GM19397 (cell line): Measurements from ENCODE around the gene SARDH.

Experiments
- ATAC-seq: cut with Tn5 transposase; IDR thresholded peaks from one replicate; pipeline ENCODE4 v1.9.1; 2021; ENCODE audit warnings: mild to moderate bottlenecking, moderate library complexity; ENCODE audit not compliant: unreplicated experiment

SARDH gene, protein sequence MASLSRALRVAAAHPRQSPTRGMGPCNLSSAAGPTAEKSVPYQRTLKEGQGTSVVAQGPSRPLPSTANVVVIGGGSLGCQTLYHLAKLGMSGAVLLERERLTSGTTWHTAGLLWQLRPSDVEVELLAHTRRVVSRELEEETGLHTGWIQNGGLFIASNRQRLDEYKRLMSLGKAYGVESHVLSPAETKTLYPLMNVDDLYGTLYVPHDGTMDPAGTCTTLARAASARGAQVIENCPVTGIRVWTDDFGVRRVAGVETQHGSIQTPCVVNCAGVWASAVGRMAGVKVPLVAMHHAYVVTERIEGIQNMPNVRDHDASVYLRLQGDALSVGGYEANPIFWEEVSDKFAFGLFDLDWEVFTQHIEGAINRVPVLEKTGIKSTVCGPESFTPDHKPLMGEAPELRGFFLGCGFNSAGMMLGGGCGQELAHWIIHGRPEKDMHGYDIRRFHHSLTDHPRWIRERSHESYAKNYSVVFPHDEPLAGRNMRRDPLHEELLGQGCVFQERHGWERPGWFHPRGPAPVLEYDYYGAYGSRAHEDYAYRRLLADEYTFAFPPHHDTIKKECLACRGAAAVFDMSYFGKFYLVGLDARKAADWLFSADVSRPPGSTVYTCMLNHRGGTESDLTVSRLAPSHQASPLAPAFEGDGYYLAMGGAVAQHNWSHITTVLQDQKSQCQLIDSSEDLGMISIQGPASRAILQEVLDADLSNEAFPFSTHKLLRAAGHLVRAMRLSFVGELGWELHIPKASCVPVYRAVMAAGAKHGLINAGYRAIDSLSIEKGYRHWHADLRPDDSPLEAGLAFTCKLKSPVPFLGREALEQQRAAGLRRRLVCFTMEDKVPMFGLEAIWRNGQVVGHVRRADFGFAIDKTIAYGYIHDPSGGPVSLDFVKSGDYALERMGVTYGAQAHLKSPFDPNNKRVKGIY

DNA sequence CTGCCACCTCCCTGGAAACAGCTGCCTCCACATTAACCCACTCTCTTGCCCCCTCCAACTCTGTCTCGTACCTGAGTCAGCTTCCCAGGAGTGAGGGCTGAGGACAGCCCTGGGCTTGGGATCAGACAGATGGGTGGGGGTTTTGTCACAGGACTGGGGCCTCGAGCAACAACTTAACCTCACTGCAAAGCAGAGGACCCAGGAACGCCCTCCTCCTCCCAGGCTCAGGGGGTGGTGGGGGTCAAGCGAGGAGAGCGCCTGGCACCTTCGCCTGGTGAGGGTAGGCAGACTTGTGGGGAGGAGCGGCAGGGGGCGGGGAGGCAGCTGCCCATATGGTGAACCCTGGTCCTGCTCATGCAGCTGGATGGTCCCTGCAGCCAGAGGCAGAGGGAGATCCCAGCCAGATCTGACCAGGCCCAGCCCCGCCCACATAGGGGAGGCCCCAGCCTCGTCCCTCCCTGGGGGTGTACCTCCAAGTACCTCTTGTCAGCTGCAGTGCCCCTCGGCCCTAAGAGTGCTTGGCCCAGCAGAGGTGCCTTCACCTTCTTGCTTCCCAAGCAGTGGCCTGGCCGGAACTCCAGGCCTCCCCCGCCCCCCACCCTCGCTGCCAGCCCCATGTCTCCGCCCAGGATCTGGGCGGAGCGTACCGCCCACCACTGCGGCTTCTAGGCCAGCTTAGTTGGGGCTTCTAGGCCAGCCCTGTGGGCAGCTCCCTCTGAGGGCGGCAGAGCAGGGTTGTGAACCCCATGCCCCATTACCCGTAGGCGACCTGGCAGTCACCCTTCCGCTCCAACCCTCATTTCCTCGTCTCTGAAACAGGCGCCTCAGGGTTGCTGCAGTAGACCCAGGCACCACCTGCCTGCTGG lies at the start of gene SARDH:
Gene SARDH (minus strand): TSS at position 579 of the 866 bp plus-strand sequence. CDS start 4,179 bp downstream, outside the sequence.
- ATAC-seq: no peak

DNA sequence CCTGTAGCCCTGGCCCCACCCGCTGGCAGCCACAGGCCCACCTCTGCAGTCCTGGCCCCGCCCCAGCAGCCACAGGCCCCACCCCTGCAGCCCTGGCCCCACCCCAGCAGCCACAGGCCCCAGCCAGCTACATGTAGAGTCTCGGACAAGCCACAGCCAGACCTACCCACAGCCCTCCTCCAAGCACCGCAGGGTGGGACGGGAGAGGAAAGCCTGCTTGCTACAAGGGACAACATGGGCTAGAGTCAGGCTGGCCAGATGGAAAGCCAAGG lies 49.5 kb upstream of the SARDH start:
- peak; percentile 67 for ATAC-seq

DNA sequence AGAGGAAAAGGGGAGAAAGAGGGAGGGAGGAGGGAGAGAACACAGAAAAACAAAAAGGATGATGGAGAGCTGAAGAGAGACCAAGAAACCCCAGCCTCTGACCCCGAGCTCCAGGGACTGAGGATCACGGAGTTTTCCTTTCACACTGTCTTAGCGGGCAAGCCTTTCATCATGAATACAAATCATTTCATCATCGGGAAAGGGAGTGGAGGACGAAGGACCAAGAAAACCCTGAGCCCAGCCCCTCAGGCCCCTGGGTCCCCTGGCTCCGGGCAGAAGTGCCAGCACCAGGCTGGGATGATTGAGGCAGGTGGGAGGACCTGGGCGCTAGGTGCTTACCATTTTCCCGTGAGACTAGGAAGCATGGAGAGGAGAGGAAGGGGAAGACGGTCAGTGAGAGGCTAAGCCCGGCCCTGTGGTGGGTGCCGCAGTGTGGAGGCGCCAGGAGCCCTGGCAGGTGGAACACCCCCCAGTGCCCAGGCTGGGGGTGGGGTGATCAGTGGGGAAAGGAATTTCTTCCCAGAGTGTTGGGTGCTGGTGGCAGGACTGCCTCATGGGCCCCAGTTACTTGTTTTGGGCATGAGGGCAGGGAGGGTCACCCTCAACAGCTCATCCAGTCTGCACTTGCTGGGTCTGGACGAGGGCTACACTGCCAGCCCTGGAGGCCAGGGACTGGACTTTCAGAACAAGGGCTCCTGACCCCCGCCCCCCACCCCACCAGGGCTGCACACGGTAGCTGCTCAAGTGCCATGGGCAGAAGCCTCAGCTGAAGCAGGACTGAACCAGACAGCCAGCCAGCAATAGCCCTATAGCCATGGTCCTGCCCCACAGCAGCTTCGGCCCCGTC lies 49.0 kb upstream of the SARDH start:
- no peak for ATAC-seq

DNA sequence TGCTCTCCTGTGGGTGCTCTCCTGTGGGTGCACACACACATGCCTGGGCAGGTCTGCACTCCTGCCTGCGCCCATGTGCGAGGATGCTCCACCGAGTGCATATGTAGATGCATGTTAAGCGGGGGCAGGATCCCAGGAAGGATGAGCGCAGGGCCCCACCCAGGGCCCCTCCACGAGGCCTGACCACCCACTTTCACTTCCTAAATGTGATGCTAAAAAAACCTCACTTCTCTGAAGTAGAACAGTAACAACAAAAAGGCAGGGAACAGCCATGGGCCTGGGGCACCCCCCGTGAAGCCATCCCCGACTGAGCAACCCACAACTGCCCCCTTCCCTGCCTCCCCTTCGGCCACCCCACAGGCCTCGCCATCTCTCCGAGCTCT lies 48.2 kb upstream of the SARDH start:
- ATAC-seq: no peak

DNA sequence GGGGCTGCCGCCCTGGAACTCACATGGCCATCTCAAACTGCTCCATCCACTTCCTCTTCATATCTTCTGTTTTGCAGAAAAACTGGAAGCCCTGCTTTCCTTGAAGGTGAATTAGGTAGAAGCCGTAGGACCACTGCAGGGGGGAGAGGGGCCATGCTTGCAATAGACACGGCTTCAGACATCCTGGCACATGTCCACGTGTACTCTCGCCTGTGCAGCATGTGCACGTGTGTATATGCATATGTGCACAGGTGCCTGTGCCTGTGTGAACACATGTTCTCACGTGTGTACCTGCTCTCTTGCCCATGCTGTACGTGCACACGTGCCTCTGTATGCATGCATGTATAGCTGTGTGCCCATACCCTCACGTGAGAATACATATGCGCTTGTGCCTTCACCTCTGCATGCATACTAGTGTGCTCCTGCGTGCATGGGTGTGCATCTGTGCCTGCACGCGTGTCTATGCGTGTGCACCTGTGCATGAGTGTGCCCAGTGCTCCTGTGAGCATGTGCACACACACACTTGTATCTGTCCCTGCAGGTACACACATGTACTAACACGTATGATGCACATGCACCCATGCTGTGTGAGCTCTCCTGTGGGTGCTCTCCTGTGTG lies 47.7 kb upstream of the SARDH start:
- ATAC-seq: no peak

DNA sequence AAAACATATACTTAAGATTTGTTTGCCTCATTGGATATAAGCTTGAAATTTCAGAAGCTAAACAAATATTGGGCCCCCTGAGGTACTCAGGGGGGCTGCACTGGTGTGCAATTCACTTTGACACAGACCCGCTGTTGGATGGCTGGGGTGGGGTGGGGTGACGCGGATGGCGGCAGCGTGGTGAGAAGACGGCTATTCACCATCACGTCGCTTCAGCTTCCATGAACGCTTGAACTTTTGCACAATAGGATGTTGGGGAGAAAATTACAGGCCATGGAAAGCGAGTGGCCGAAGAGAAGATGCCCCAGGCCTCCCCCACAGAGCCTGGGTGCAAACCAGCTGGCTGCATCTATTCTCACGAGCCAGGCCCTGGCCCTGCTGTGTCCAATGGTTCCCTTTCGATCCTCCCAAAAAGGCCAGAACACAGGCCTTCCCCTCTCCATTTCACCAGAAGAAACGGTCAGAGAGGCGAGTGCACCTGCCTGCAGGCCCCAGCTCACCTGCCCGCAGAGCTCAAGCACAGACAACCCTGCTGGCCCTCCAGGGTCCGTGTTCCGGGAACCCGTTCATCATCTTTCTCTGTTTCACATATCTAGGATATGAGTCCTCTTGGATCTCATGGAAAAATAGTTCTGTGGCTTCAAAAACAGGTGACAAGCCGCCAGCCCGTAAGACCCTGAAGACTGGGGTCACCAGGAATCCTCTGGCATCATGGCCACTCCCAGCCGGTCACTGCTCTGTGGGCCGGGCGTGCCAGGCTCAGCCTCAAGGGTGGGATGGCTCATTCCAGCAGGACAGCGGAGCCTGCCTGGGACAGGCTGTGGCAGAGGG lies 46.8 kb upstream of the SARDH start:
- no peak for ATAC-seq

DNA sequence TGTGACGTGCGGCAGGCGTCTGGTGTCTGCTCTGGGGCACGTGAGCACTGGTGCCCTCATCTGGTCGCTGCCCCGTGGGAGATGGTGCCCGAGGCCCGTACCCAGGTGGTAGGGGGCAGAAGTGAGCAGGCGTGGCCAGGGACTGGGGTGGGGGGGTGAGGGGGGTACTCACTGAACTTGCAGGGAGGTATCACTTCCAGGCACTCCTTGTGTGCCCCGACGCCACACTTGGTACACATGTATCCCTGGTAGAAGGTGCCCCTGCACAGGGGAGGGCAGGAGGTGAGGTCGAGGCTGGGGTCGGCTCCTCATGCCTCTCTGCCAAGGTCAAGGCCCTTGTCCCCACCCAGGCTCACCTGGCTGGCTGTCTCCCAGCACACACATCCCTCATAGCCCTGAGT lies 45.2 kb upstream of the SARDH start:
- ATAC-seq: no peak

DNA sequence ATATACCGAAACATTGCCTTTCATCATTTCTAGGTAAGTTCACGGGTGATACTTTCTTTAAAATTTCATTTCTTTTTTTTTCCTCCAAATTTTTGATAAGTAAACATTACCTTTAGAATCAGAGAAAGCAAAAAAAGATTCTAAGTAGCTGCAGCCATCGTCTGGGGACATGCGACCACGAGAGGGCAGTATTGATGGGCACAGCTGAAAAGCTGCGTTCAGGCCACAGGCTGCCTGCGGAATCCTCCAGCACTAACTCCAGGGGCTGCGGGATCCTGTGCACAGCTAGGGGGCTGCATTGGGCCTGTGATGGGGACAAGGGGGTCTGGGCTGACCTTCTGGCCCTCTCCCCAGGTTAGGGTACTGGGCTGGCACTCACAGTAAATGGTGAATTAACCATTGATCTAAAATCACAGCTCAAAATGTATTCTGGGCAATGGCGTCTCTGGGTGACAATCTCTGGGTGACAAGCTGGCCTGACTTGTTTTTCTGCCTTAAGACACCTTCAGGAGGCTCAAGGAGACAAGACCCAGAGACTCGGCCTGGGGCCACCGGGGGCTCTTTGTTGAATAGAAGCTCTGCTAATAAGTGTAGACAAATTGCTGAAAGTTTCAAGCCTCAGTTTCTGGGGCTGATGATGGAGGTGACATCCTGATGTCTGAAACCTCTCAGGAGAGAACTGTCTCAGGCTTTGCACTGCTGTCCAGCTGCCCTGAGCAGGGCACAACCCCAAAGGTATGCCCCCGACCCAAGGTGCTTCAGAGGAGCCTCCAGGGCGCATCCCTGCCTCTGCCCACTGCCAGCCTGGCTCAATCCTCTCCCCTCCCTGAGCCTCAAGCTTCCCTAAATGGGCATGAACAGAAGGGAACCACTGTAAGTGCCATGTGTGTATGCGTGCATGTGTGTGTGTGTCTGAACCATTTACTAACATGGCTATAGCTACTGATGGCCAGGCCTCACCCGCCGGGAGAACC lies 44.3 kb upstream of the SARDH start:
- ATAC-seq: no peak

DNA sequence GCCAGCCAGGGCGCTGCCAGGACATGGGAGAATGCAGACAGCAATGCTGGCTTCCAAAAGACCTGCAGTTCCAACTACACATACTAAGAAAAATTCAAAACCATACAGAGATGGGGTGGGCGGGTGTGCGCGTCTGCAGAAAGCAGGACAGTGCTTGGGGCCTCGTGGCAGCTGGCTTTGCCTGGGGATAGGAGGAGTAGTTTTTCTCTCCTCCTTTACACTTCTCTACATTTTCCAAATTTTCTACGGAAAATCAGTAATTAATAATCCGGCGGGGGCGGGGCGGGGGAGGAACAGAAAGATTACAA lies 43.6 kb upstream of the SARDH start:
- no peak for ATAC-seq

DNA sequence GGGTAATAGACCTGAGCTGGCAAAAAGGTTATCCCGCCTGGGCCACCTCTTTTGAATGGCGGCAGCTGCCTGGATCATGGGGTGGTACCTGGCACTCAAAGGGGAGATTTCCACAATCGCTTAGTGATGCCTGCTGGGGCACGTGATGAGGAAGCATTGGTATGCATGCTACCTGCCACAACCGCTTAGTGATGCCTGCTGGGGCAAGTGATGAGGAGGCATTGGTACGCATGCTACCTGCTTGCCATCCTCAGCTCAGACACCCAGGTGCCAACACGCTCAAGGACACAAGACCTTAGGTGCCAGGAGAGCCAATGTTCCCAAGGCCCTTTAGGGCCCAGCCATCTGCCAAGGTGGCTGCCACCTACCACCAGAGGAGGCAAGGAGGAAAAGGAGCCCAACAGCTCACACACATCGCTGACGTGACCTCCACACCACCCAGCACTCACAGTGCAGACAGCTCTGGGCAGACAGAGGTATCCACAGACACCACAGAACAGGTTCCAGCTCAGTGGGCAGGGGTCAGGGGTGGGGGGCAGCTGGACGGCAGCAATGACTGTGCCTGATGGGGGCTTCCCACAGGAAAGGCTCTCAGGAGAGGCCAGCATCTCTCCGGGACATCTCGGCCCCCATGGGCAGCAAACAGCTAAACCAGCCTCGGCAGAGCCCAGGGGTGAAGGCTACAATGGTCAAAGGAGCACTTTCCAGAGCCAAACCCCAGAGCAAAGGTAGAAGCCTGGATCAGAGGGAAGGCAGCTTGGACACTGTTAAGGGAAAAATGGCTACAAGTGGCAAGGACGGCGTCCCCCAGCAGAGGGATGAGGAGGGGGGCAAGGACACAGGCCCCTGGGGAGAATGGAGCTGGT lies 43.0 kb upstream of the SARDH start:
- no peak for ATAC-seq

DNA sequence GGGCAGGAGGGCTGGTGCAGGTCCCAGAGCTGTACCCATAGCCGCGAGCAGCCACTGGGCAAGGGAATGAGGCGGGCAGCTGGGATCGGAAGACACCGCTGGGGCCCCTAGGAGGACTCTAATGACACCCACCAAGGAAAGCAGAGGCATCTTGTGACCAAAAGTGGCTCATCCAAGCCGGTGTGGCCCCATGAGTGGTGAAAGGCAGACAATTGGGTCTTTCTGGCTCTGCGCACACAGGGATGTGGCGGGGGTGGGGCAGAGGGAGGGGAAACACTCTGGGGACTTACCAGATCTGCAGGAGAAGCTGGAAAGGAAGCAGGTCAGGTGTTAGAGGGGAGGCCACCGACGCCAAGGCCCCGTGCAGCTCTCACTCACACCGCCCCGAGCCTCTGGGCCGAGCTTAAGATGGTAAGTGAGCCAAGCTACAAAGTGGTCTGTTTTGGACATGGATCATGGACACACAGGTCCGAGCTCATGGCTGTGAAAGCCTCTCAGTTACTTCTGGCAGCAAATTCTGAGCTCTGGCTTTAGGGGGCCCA lies 42.3 kb upstream of the SARDH start:
- no peak for ATAC-seq

DNA sequence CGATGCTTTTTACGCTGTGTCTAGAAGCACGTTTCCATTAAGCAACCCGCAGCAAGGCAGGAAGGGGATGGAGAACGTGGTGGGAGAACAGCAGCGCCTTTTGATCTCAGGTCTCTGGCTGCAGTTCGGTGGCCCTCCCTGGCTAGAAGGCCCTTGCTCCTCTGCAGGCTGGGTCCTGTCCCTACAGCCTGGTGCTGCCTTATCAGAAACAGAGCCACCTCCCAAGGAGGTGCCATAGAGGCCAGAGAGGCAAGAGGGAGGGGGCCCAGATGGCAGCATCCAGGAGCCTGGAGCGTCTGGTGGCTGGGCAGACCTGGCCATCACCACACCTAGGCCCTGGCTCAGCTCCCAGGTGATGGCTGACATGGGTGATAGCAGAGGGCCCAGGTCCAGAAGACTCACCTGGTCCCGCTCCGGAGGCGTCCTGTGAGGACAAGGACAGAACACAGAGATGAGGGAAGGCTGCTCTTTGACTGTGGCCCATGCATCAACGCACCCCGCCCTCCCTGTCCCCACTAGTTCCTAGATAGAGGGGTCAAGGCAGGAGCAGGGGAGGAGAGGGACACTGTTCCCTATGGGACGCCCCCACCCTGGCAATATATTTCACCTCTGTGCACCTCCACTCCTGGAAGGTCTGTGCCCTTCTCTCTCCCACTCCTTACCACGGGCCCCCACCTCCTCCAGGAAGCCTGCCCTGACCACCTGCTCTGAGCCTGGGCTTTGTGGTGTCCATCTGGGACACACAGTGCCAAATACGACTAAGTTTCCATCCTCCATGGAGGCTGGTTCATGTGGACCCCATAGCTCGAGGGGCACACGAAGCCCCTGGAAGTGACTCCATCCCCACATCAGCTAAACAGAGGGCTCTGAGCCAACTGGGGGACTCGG lies 41.6 kb upstream of the SARDH start:
- no peak for ATAC-seq

DNA sequence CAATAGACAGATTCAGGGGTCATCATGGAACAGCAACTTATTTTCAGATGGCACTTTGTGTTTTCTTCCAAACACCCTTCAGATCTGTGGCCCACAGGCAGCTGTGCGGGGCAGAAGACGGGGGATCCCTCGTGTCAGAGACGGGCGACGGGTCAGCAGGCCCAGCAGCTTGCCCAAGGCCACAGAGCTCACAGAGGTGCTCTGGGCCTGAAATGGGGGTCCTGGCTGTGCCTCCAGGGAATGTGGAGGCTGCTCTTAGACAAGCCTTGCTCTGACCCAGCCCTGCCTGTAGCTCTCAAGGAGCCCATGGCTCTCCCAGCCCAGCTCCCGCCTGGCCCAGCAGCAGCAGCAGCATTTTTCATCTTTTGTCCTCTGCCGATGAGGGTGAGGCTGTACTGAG lies 40.9 kb upstream of the SARDH start:
- no peak for ATAC-seq

DNA sequence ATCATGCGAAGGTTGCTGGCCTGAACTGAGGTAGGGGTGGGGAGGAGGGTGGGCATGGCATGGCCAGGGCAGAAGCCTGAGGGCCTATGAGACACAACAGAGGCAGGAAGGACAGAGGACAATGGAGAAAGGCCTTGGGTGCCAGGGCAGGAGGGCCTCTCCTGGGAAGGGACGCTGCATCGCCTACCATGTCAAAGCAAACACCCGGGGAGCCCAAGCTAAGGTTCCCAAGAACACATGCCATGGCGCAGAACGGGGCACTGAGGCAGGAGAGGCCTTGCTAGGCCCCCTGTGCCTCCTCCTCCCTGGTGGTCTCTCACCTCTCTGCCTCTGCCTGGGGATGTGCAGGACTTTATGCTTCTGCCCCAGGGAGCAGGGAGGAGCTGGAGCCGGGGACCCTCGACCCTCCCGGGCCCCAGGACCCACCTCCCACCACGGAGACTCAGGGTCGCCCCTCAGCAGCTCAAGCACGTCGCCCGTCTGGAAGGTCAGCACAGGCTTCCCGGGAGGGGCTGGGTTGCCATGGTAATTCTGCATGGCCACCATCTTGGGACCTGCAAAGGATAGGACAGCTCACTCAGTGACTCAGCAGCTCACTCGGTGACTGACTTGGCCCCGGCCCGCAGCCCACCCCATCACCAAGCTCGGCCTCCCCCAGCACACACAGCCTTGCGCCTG lies 40.3 kb upstream of the SARDH start:
- no peak for ATAC-seq

DNA sequence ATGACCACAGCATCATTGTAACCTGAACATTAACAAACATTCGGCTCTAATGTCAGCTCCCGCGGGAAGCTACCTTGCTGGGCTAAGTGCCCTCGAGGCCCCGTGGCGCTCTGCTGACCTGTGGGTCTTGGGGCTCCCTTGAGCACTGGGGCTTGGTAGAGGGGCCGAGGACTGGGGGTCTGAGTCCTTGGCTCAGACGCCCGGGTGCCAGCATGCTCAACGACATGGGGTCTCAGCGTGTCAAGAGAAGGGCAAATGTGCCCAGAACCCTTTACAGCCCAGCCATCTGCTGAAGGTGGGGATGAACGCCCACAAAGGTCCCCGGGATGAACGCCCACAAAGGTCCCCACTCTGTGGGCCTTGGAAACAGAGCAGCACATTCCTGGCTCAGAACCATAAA lies 39.7 kb upstream of the SARDH start:
- ATAC-seq: no peak
